CD4-positive, alpha-beta T cell treated with Interleukin-6 for 4 hours (primary cell): ENCODE results near the gene PUDP.
"Not testable (repeated sequence)": the region's sequence is repeated elsewhere in the genome, so short reads cannot be mapped to it uniquely, and the experiment has no call there.

Source experiments
- DNase-seq: peaks from one replicate; pipeline ENCODE4 v3.0.0-alpha.2; 2020; ENCODE audit warnings: mixed read lengths

The PUDP gene

DNA sequence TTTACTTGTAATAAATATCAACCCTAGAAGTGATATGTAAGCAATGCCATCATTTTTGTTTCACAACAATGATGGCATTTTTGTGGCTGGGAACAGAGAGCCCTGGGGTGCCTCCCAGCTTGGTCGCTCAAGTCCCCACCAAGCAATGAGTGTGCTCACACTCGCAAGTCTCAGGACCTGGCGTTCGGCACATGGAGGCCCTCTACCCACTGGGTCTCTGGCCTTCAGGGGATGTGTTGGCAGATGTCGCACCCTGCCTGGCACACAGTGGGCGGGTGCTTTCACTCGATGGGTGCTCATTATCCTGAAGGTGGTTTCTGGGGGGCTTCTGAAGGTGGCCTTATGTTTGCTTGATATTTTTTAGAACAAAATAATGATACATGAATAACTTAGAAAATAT lies 75.1 kb downstream of the PUDP start:
- DNase-seq, result no peak

DNA sequence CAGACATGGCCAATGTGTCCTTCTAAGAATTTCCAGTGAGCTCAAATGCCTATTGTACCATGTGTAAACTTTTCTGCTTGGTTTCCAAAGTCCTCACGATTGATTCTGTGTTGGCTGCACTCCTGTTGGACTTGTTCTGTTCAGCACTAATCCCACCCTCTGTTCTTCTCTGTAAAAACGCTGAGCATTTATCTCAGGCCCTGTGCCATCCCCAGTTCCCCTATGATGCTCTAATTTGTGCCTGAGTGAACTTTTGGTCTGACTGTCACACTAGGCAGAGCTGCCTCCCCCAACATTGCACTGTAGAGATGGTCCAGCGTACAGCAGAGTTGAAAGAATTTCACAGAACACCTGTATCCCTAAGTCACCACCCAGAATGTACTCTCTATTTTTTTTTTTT lies 76.6 kb downstream of the PUDP start:
- DNase-seq, result no peak

GRCh38 chrX:7069556-7069955 lies 78.4 kb downstream of the PUDP start:
- no peak for DNase-seq

GRCh38 chrX:7068939-7069367 lies 79.0 kb downstream of the PUDP start:
- DNase-seq, result peak; percentile 57

DNA sequence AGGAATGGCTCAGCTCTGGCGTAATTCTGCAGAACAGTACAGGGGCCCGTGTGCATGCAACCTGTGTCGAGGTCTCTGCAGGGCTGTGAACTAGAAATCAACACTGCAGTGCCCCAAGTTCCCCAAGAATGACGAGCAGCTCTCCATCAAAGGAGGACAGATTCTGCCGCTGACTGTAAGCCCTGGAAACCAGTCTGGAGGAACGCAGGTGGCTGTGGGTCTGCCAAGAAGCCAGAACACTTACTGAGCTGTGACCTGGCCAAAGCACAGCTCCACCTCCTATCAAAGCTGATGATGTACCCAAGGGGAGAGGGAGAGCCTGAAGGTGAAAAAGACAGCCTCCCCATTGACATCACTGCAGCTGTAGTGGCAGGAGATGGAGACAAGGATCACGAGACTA lies 80.7 kb downstream of the PUDP start:
- no peak for DNase-seq

DNA sequence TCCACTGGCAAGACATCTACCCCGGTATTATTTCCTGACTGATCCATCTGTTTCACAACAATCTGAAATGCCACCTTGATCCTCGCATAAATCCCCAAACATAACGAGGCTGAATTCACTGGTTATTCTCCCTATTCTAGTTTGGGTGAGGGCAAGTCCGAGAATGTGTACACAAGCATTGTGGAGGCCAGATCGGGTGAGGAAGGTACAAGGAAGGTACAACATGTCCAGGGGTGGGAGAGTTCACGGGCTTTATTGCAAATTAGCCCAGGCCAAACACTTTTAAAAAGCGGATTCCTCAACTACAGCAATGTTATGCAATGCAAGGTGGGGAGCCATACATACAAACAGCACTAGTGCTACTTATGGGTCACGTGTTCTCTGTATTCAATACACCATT lies 82.5 kb downstream of the PUDP start:
- DNase-seq, result no peak

DNA sequence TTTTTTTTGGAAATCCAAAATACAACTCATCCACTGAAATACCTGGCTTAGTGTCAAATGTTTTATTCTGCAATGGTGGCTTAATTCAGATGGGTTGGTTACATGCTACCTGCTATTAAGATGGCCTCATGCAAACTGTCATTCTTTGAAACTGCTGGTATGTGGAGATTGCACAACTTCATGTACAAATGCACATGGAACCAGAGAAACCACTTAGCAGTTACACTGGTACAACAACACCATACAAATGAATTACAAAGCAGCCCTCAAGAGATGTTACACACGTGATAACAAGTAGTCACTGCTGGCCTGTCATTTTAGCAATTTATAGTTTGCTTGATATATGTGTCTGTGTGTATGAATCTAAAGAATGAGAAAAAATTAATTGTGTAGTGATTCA lies 85.0 kb downstream of the PUDP start:
- no peak for DNase-seq

DNA sequence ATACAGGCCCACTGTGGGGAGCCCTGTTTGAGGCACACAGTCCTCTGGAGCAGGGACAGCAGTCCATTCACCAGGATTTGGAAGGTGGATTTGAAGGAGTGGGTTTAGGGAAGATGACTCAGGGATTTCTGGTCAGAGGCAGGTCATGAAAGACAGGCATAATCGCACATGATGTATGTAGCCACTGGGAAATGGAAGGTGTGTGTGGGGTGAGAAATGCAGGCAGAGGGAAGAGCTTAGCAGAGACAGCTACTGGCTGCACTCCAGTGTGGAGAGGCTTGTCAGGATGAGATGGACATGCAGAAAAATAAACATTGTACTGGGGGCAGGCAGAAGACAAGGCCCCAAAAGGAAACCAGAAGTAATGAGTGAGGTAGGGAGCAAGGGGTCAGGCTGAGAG lies 85.7 kb downstream of the PUDP start:
- no peak for DNase-seq

DNA sequence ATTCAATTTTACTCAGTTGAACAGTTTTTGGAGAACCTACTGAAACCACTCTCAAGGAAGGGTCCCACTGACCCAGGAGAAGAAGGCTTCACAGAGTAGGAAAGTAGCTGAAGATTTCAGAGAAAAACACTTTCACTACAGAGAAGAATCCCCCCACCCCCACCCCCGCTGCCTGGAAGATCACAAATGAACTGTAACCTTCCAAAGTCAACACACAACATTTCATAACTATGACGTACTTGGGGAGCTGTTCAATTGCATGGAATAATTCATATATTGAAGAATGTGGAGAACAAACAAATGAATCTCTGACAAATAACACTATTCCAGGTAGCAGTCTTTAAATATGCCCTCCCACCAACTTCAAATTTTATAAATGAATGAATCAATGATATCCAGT lies 86.5 kb downstream of the PUDP start:
- DNase-seq, result no peak

- DNase-seq, result no peak
Observed at GRCh38 chrX:7060444-7060843, 87.5 kb downstream of the PUDP start.

GRCh38 chrX:7059859-7060258 lies 88.1 kb downstream of the PUDP start:
- DNase-seq, result no peak

GRCh38 chrX:7059214-7059838 lies 88.6 kb downstream of the PUDP start:
- no peak for DNase-seq

GRCh38 chrX:7055386-7056137 lies 92.4 kb downstream of the PUDP start:
- no peak for DNase-seq

GRCh38 chrX:7054219-7055216 lies 93.4 kb downstream of the PUDP start:
- DNase-seq, result no peak

DNA sequence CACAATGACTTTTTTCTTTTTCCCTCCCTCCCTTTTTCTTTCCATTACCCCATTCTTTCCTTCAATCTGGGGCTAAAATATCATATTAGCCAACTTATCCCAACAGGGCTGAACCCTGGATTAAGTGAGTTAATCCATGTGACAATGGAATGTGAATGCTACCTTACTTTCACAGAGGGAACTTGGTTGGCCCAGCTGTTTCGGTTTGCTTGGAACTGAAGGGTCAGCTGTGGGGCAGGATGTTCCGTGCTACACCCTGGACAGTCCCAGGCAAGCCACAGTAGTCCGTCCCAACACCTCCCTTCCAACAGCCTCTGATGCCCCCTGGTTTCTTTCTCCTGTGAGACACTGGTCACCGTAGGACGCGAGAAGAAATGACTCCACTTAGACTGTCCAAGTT lies 95.4 kb downstream of the PUDP start:
- no peak for DNase-seq

DNA sequence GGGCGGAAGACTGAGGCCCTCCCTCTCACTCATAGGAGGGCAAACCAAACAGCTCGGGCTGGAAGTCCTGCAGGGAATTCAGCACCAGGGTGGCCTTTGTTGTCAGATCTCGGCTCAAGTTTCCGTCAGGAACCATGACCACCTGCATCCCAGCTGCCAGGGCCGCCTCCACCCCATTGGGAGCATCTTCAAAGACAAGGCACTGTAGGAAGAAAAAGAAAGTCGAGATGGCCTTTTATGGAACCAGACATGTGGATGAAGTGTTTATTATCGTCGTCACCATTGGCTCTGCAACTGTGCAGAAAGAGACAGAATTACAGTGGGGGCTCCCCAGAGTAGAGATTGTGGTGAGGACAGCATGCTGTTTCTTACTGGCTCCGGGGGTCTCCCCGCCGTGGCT lies 97.7 kb downstream of the PUDP start:
- no peak for DNase-seq

DNA sequence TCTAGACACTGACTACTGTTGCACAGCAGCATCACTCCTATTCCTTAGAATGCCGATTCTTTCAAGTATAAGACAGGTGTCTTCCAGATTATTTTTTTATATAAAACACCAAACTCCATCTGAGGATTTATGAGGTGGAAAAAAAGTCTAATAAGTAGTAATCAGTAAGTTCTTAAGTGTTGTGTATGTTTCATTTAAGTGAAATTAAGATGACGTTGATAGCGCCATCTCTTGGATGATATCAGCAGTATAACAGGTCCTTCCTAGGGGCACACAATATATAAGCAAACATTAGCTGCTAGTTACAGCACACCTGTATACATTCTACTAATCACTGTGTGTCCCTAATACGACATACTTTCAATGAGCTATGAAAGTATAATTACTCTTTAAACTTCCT lies 100.0 kb downstream of the PUDP start:
- no peak for DNase-seq

GRCh38 chrX:7045238-7045955 lies 102.6 kb downstream of the PUDP start:
- DNase-seq, result no peak

- DNase-seq, result not testable (repeated sequence)
Observed at GRCh38 chrX:7043796-7044433, 104.0 kb downstream of the PUDP start.

DNA sequence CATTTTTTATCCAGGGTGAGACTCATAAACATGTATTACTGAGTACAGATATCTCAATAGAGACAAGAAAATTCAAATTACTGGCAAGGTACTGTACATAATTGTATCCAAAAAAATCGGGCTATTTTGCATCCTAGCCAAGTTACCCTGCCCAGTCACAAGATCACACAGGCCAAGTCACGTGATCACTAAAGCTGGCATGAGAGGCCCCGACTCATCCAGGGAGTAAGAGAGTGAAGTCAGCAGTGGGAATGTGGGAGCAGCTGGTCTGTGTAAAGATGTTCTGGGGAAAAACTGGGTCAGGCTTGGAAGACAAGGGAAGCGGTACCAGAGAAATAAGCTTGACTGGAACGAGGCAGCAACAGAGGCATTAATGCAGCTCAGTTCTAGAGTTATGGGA lies 119.7 kb downstream of the PUDP start:
- DNase-seq, result no peak

DNA sequence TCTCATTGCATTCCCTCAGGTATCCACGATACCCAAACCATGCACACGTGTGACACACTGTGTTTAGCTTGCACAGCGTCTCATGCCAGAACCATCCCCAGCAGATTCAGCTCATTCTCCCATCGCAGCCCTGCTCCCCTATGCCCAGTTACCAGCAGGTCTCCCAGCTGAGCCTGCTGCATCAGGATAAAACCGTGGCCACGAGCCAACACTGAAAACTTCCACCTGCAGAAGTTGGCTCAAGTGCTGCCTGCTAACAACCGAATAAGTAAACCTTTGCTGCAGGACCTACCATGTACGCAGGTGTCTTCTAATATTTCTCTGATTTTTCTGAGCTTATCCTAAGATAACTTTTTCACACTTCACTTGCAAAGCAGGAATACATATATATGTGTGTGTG lies 120.9 kb downstream of the PUDP start:
- DNase-seq, result no peak

GRCh38 chrX:7026365-7026764 lies 121.6 kb downstream of the PUDP start:
- not testable (repeated sequence) for DNase-seq
